ENCODE data around the gene FKBP15. TPM values are rescaled to one million over a fixed set of nuclear protein-coding genes. Genes with fewer than 3 reads are reported as not detected.
A peak's percentile ranks its signal among the peaks of the same experiment; 100 is the strongest.

The FKBP15 gene
- total and polyA plus RNA-seq, 4 donors = 18.2 to 47.0 (median 44.1) TPM

DNA sequence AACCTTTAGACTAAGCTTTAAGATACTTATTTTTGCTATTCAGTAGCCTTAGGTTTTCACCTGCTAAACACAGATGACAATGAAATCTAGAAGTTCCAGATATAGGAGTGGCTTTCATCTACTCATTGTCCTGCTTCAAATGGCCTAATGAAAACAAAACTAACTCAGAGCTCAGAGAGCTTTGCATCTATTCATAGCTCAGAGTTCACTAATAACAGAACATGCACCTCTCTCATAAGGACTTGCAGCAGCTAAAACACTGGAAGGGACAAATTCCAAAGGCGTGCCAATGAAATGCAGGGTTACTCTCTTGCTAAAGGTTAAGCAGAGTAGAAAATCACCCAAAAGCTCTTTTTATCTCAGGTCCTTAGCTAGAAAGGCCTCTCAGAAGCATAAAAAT, 41.2 kb downstream of the FKBP15 start:
- WGBS, 2 donors = 93 to 96% methylated on average over 1 of the region's 1 CpG

DNA sequence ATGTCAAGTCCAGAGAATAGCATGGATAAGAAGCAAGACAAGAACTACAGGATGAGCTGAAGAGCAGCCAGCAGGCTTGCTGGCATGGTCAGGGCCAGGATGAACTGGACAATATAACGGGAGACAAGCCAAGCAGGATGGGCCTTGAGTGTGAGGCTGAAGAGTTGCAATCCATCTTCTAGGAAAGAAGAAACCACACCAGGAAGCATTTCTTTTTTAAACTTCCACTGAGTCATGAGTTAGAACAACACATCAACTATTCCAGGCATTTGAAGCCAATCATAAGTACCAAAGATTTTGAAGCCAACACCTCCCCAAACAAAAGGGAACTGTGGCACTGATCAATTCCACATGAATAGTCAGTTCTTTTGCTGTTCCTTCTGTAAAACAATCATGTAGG, 43.0 kb downstream of the FKBP15 start:
- 87 to 100% methylated on average over 1 of the region's 1 CpG for WGBS, 2 donors
- Histone ChIP-seq H3K4me1 (ENCODE audit: control insufficient read depth in 5 of 5, insufficient read depth in 5 of 5, low read length in 5 of 5) (no peaks in the 10 kb centered on the region), H3K36me3 (ENCODE audit: control insufficient read depth in 4 of 4, insufficient read depth in 4 of 4, low read length in 4 of 4) (peaks cover 34 to 55% (median 45%) of the 10 kb centered on the region in 4 donors), H3K9me3 (ENCODE audit: control insufficient read depth in 4 of 4, insufficient read depth in 3 of 4, low read length in 3 of 4) (peaks cover 0 to 2% (median 0%) of the 10 kb centered on the region in 4 donors), H3K27me3 (ENCODE audit: control insufficient read depth in 3 of 3, insufficient read depth in 3 of 3, low read length in 2 of 3) (no peaks in the 10 kb centered on the region), H3K27ac (ENCODE audit: low read depth in 1 of 2, low read length in 1 of 2) (peak overlapping the region in 1 of 2 donors; percentile 40), H3K9ac (ENCODE audit: insufficient read depth in 1 of 2, low read length in 2 of 2) (peak overlapping the region in 1 of 2 donors; percentile 1), H3K4me3 (no peak overlapping the region)
- DNase-seq (no peak), ATAC-seq (ENCODE audit: insufficient read depth, low FRiP score) (no peak)
- TF ChIP-seq, protein P1, sequence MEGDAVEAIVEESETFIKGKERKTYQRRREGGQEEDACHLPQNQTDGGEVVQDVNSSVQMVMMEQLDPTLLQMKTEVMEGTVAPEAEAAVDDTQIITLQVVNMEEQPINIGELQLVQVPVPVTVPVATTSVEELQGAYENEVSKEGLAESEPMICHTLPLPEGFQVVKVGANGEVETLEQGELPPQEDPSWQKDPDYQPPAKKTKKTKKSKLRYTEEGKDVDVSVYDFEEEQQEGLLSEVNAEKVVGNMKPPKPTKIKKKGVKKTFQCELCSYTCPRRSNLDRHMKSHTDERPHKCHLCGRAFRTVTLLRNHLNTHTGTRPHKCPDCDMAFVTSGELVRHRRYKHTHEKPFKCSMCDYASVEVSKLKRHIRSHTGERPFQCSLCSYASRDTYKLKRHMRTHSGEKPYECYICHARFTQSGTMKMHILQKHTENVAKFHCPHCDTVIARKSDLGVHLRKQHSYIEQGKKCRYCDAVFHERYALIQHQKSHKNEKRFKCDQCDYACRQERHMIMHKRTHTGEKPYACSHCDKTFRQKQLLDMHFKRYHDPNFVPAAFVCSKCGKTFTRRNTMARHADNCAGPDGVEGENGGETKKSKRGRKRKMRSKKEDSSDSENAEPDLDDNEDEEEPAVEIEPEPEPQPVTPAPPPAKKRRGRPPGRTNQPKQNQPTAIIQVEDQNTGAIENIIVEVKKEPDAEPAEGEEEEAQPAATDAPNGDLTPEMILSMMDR (IDR thresholded peaks at IDR 0.05; ENCODE audit: control extremely low read depth, extremely low read depth) = no peak

More for the DNA sequence above, 41.2 kb downstream of the FKBP15 start:
- TF ChIP-seq, protein P1 (IDR thresholded peaks at IDR 0.05; ENCODE audit: control extremely low read depth, extremely low read depth) = no peak
- H3K9ac ChIP-seq (ENCODE audit: insufficient read depth in 1 of 2, low read length in 2 of 2) = no peak overlapping the region
- DNase-seq = no peak
- H3K9me3 ChIP-seq (ENCODE audit: control insufficient read depth in 4 of 4, insufficient read depth in 3 of 4, low read length in 3 of 4) = peaks cover 0 to 2% (median 0%) of the 10 kb centered on the region in 4 donors
- H3K36me3 ChIP-seq (ENCODE audit: control insufficient read depth in 4 of 4, insufficient read depth in 4 of 4, low read length in 4 of 4) = peaks cover 30 to 64% (median 55%) of the 10 kb centered on the region in 4 donors
- no peaks in the 10 kb centered on the region for H3K27me3 ChIP-seq (ENCODE audit: control insufficient read depth in 3 of 3, insufficient read depth in 3 of 3, low read length in 2 of 3)
- no peak overlapping the region for H3K4me3 ChIP-seq
- no peak for ATAC-seq (ENCODE audit: insufficient read depth, low FRiP score)
- no peaks in the 10 kb centered on the region for H3K4me1 ChIP-seq (ENCODE audit: control insufficient read depth in 5 of 5, insufficient read depth in 5 of 5, low read length in 5 of 5)
- no peak overlapping the region for H3K27ac ChIP-seq (ENCODE audit: low read depth in 1 of 2, low read length in 1 of 2)

DNA sequence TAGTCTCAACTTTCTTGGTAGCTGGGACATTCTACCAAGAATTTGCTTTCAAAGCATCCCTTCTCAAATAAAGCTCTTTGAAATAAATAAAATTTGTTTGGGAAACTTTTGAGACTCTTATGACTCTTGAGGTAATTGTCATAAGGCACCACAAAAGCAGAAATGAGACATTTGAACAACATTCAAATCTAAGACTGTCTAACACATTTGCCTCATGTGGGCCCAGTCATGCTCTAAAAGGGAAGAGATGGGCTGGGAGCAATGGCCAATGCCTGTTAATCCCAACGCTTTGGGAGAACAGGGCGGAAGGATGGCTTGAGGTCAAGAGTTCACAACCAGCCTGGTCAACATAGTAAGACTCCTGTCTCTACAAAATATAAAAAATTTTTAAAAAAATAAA, 43.8 kb downstream of the FKBP15 start:
- H3K9ac ChIP-seq (ENCODE audit: insufficient read depth in 1 of 2, low read length in 2 of 2) = no peak overlapping the region
- H3K27ac ChIP-seq (ENCODE audit: low read depth in 1 of 2, low read length in 1 of 2) = no peak overlapping the region
- 86 to 97% methylated on average over 2 of the region's 2 CpGs for WGBS, 2 donors
- H3K9me3 ChIP-seq (ENCODE audit: control insufficient read depth in 4 of 4, insufficient read depth in 3 of 4, low read length in 3 of 4) = peaks cover 0 to 2% (median 0%) of the 10 kb centered on the region in 4 donors
- H3K4me1 ChIP-seq (ENCODE audit: control insufficient read depth in 5 of 5, insufficient read depth in 5 of 5, low read length in 5 of 5) = no peaks in the 10 kb centered on the region
- H3K27me3 ChIP-seq (ENCODE audit: control insufficient read depth in 3 of 3, insufficient read depth in 3 of 3, low read length in 2 of 3) = no peaks in the 10 kb centered on the region
- ATAC-seq (ENCODE audit: insufficient read depth, low FRiP score) (no peak), DNase-seq (no peak)
- TF ChIP-seq, protein P1 (IDR thresholded peaks at IDR 0.05; ENCODE audit: control extremely low read depth, extremely low read depth) = no peak
- H3K4me3 ChIP-seq = no peak overlapping the region
- H3K36me3 ChIP-seq (ENCODE audit: control insufficient read depth in 4 of 4, insufficient read depth in 4 of 4, low read length in 4 of 4) = peaks cover 34 to 54% (median 48%) of the 10 kb centered on the region in 4 donors

DNA sequence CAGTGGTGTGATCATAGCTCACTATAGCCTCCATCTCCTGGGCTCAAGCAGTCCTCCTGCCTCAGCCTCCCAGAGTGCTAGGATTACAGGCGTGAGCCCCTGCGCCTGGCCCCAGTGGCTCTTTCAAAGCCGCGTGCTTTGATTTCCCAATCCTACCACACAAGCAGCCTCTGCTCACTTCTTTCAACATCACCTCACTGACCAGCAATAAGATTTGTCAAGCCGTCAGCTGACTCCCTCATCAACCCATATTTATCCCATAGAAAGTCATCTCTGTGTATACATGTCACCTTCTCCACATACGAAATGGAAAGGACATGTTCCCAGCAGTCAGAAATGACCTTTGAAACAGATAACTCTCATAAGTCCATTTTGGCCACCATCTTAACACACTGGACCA, 44.3 kb downstream of the FKBP15 start:
- H3K4me3 ChIP-seq = no peak overlapping the region
- TF ChIP-seq, protein P1 (IDR thresholded peaks at IDR 0.05; ENCODE audit: control extremely low read depth, extremely low read depth) = no peak
- no peak overlapping the region for H3K27ac ChIP-seq (ENCODE audit: low read depth in 1 of 2, low read length in 1 of 2)
- DNase-seq = no peak
- WGBS, 2 donors = 56 to 82% methylated on average over 6 of the region's 6 CpGs
- H3K9ac ChIP-seq (ENCODE audit: insufficient read depth in 1 of 2, low read length in 2 of 2) = no peak overlapping the region
- peaks cover 0 to 2% (median 0%) of the 10 kb centered on the region in 4 donors for H3K9me3 ChIP-seq (ENCODE audit: control insufficient read depth in 4 of 4, insufficient read depth in 3 of 4, low read length in 3 of 4)
- no peaks in the 10 kb centered on the region for H3K4me1 ChIP-seq (ENCODE audit: control insufficient read depth in 5 of 5, insufficient read depth in 5 of 5, low read length in 5 of 5)
- no peak for ATAC-seq (ENCODE audit: insufficient read depth, low FRiP score)
- no peaks in the 10 kb centered on the region for H3K27me3 ChIP-seq (ENCODE audit: control insufficient read depth in 3 of 3, insufficient read depth in 3 of 3, low read length in 2 of 3)
- H3K36me3 ChIP-seq (ENCODE audit: control insufficient read depth in 4 of 4, insufficient read depth in 4 of 4, low read length in 4 of 4) = peaks cover 33 to 50% (median 44%) of the 10 kb centered on the region in 4 donors

All from lung (tissue), 12 donors.